SK-N-SH (cell line): Measurements from ENCODE around the gene ADAMTS2. TPM values are rescaled to one million over a fixed set of nuclear protein-coding genes. Genes with fewer than 3 reads are reported as not detected.

Experiments
- CTCF ChIA-PET: fragments of 300-600, 350-600 bp; formaldehyde crosslinking; extraction: SDS; loops from one replicate; lab custom pipeline; 2021; lab: Yijun Ruan, JAX
- POLR2A ChIA-PET: fragments of 350-600 bp; sonication (Branson Sonifier 250); formaldehyde crosslinking; extraction: SDS; loops from one replicate; lab custom pipeline; 2020; ENCODE audit warnings: antibody characterized with exemption, inconsistent platforms; lab: Yijun Ruan, JAX
- DNase-seq: peaks from one replicate; pipeline ENCODE4 v3.0.0; 2012
- H2AFZ ChIP-seq: fragments of 200-600 bp; sonication (generic); 2 replicates; pipeline ENCODE4 v1.8.1; 2016; ENCODE audit warnings: antibody characterized with exemption, mild to moderate bottlenecking, low read depth
- H3F3A ChIP-seq: fragments of 200-600 bp; sonication (generic); replicated peaks from 2 replicates; pipeline ENCODE3; 2016; ENCODE audit warnings: antibody characterized with exemption, mild to moderate bottlenecking; ENCODE audit not compliant: insufficient read depth
- H3K27ac ChIP-seq, 2 experiments: fragments of 200-500 bp in 1 of 2; fragments of 200-600 bp in 1 of 2; sonication (Bioruptor generic) in 1 of 2; sonication (generic), shearing (Covaris generic) in 1 of 2; 2 replicates each; pipeline versions ENCODE4 v1.5.1 to v1.6.1; 2014 to 2016; ENCODE audit warnings: low read depth in 2 of 2, inconsistent platforms in 1 of 2, low read length in 1 of 2, mild to moderate bottlenecking in 1 of 2, mixed read lengths in 1 of 2
- H3K27me3 ChIP-seq: fragments of 200-600 bp; sonication (generic), shearing (Covaris generic); 2 replicates; pipeline ENCODE4 v1.6.1; 2016; ENCODE audit warnings: mixed run types; ENCODE audit not compliant: insufficient read depth
- H3K36me3 ChIP-seq, 2 experiments: fragments of 200-500 bp in 1 of 2; fragments of 200-600 bp in 1 of 2; sonication (Bioruptor generic) in 1 of 2; sonication (generic) in 1 of 2; replicated peaks in 1 of 2; 2 replicates each; pipeline versions ENCODE3 to v1.5.1; 2014 to 2016; ENCODE audit warnings: low read length in 1 of 2, mild to moderate bottlenecking in 1 of 2; ENCODE audit not compliant: insufficient read depth in 2 of 2, control insufficient read depth in 1 of 2
- H3K4me1 ChIP-seq, 2 experiments: fragments of 200-500 bp in 1 of 2; fragments of 200-600 bp in 1 of 2; sonication (Bioruptor generic) in 1 of 2; sonication (generic), shearing (Covaris generic) in 1 of 2; 2 replicates each; pipeline versions ENCODE4 v1.5.1 to v1.6.1; 2014 to 2016; ENCODE audit warnings: low read depth in 1 of 2, low read length in 1 of 2, mixed run types in 1 of 2; ENCODE audit not compliant: insufficient read depth in 2 of 2, control insufficient read depth in 1 of 2
- H3K4me2 ChIP-seq: fragments of 200-600 bp; sonication (generic), shearing (Covaris generic); 2 replicates; pipeline ENCODE4 v1.6.1; 2017; ENCODE audit warnings: mixed run types
- H3K4me3 ChIP-seq, 2 experiments: fragments of 200-500 bp in 1 of 2; fragments of 200-600 bp in 1 of 2; sonication (Bioruptor generic) in 1 of 2; sonication (generic), shearing (Covaris generic) in 1 of 2; 2 replicates each; pipeline versions ENCODE4 v1.5.1 to v1.8.1; 2014 to 2016; ENCODE audit warnings: low read depth in 2 of 2, inconsistent platforms in 1 of 2, low read length in 1 of 2, mild to moderate bottlenecking in 1 of 2, mixed read lengths in 1 of 2, moderate library complexity in 1 of 2
- H3K79me2 ChIP-seq: fragments of 200-600 bp; sonication (generic); 2 replicates; pipeline ENCODE4 v1.8.1; 2017; ENCODE audit warnings: mild to moderate bottlenecking; ENCODE audit not compliant: insufficient read depth
- H3K9ac ChIP-seq: fragments of 200-600 bp; sonication (generic); 2 replicates; pipeline ENCODE4 v1.6.1; 2017; ENCODE audit warnings: mixed run types
- H3K9me2 ChIP-seq: fragments of 200-600 bp; sonication (generic); 2 replicates; pipeline ENCODE4 v1.6.1; 2017; ENCODE audit warnings: mixed run types
- H3K9me3 ChIP-seq: fragments of 200-600 bp; sonication (generic); 2 replicates; pipeline ENCODE4 v1.6.1; 2017; ENCODE audit warnings: mixed run types, mild to moderate bottlenecking, moderate library complexity
- H4K20me1 ChIP-seq: fragments of 200-600 bp; sonication (generic); 2 replicates; pipeline ENCODE4 v1.6.1; 2017; ENCODE audit warnings: mild to moderate bottlenecking, mixed run types; ENCODE audit not compliant: insufficient read depth
- FOSL2 ChIP-seq: IDR thresholded peaks from 2 replicates; pipeline ENCODE4 v1.4.0; 2012; ENCODE audit warnings: low read depth, mild to moderate bottlenecking, moderate library complexity, borderline replicate concordance
- GATA2 ChIP-seq: sonication (generic); formaldehyde crosslinking; IDR thresholded peaks from 2 replicates; pipeline ENCODE4 v1.5.0; 2020; ENCODE audit warnings: mild to moderate bottlenecking, missing genetic modification reagents
- NRF1 ChIP-seq: IDR thresholded peaks from 2 replicates; pipeline ENCODE4 v1.6.1; 2012; ENCODE audit warnings: low read depth, mild to moderate bottlenecking, low read length
- RAD21 ChIP-seq: IDR thresholded peaks from 2 replicates; pipeline ENCODE4 v1.6.1; 2012; ENCODE audit warnings: mild to moderate bottlenecking, low read length
- RCOR1 ChIP-seq: fragments of 150-350 bp; IDR thresholded peaks from 2 replicates; pipeline ENCODE4 v1.6.1; 2017; ENCODE audit warnings: antibody characterized with exemption, low read length
- TAF1 ChIP-seq: IDR thresholded peaks from 2 replicates; pipeline ENCODE4 v1.6.1; 2012; ENCODE audit warnings: low read depth, mild to moderate bottlenecking, low read length, moderate library complexity, borderline replicate concordance
- TCF12 ChIP-seq: IDR thresholded peaks from 2 replicates; pipeline ENCODE4 v1.4.0; 2012
- TEAD4 ChIP-seq: IDR thresholded peaks from 2 replicates; pipeline ENCODE4 v1.4.0; 2012; ENCODE audit warnings: mild to moderate bottlenecking, borderline replicate concordance; ENCODE audit not compliant: insufficient read depth
- YY1 ChIP-seq: IDR thresholded peaks from 2 replicates; pipeline ENCODE4 v1.4.0; 2012; ENCODE audit warnings: low read depth, mild to moderate bottlenecking
- WGBS: methylation state at CpG from one replicate; pipeline ENCODE4 v1.1.6; 2017; ENCODE audit warnings: low lambda C conversion rate; 5-methylcytosine and 5-hydroxymethylcytosine counted together
- polyA plus RNA-seq, 3 experiments: library from polyadenylated mRNA; depleted of rRNA; stranded (reverse); fragments of >200 nt; gene quantifications; 2 replicates each; pipeline ENCODE4 v1.2.3, GENCODE V29; 2012
- TF ChIP-seq, protein P1 (sequence below): IDR thresholded peaks from 2 replicates; pipeline ENCODE4; 2012
- TF ChIP-seq, protein P2 (sequence below): IDR thresholded peaks from 2 replicates; pipeline ENCODE4 v1.4.0; 2012; ENCODE audit warnings: low read depth

The ADAMTS2 gene
- polyA plus RNA-seq, 1 of the 3 experiments (the other 2 are of a cell fraction), result 0.12 TPM

DNA sequence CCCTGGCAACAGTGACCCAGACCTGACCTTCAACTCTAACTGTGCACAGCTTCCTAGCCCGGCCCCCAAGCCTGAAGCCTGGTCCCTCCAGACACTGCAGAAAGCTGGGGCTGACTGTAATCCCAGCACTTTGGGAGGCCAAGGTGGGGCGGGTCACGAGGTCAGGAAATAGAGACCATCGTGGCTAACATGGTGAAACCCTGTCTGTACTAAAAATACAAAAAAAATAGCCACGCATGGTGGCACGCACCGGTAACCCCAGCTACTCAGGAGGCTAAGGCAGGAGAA is 35.9 kb downstream of the ADAMTS2 start:
- H2AFZ ChIP-seq, result no peak overlapping the region
- no peaks in the 10 kb centered on the region for H3K27me3 ChIP-seq
- no peak overlapping the region for H3K4me3 ChIP-seq
- no peak for TF ChIP-seq RCOR1
- no peak for TF ChIP-seq TCF12
- TF ChIP-seq TEAD4, result no peak
- no peak for TF ChIP-seq YY1
- no peak for TF ChIP-seq TAF1
- no peak for TF ChIP-seq GATA2 (CRISPR knock-in tag)
- TF ChIP-seq, protein P1, sequence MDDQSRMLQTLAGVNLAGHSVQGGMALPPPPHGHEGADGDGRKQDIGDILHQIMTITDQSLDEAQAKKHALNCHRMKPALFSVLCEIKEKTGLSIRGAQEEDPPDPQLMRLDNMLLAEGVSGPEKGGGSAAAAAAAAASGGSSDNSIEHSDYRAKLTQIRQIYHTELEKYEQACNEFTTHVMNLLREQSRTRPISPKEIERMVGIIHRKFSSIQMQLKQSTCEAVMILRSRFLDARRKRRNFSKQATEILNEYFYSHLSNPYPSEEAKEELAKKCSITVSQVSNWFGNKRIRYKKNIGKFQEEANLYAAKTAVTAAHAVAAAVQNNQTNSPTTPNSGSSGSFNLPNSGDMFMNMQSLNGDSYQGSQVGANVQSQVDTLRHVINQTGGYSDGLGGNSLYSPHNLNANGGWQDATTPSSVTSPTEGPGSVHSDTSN, result no peak
- no peak for TF ChIP-seq RAD21
- no peak for TF ChIP-seq NRF1
- TF ChIP-seq FOSL2, result no peak
- H3K4me1 ChIP-seq, result peaks cover 0 to 63% of the 10 kb centered on the region in 2 experiments; a peak in 2 of 4 replicates
- no peak for DNase-seq
- H3K79me2 ChIP-seq, result no peaks in the 10 kb centered on the region
- ChIA-PET POLR2A (no interaction called here), CTCF (interaction anchor here (1.0 to 1.5 kb wide), 4 partner anchors 24 to 36 kb away, joined by 3 to 6 read pairs (median 4); no protein-coding TSS in a partner anchor)
- peak overlapping the region in 1 of 2 experiments; percentile 99; a peak in 2 of 4 replicates for H3K27ac ChIP-seq
- no peaks in the 10 kb centered on the region for H3F3A ChIP-seq
- H4K20me1 ChIP-seq, result no peaks in the 10 kb centered on the region
- H3K9me2 ChIP-seq, result no peaks in the 10 kb centered on the region
- no peak overlapping the region for H3K9ac ChIP-seq
- WGBS, result 49% methylated on average over 6 of the region's 7 CpGs
- H3K36me3 ChIP-seq, result no peaks in the 10 kb centered on the region
- H3K9me3 ChIP-seq, result no peaks in the 10 kb centered on the region; the same call in 1 of the 2 replicates
- H3K4me2 ChIP-seq, result no peak overlapping the region

DNA sequence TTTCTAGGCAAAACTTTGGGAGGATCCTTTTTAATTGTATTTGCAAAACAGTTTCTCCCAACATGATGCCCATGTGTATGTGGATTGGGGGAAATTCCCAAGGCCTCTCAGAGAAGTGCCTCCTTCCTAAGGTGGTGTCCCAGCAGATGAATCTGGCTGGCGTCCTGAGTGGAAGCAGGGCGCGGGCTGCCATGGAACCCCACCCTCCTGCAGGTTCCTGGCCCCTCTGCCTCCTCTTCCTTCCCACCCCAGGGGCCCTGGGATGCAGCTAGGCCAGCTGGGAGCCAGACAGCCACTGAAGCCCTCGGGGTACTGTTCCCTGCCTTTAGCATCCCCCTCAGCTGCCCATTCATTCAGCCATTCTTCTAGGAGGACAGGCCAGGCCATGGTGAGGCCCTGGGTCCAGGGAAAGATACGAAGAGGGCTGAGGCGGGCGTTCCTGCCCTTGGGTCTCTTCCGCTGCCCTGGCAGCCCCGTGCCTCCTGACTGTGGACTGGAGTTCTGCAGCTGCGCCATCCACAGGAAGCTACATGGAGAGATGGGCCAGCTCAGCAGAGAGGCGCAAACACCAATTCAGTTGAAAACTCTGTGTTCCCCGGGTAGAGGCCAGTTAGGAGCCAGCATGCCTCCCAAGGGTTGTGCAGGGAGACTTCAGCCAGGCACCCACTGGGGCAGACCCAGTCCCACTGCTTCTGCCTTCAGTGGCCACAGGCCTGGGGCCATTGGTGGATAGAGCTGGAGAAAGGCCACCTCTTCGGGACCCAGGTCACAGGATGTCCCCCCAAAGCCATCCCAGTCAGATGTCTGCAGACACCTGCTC is 36.5 kb downstream of the ADAMTS2 start:
- H3K79me2 ChIP-seq, result no peaks in the 10 kb centered on the region
- no peak for DNase-seq
- ChIA-PET CTCF (interaction anchor here (1.0 to 1.2 kb wide), 4 partner anchors 23 to 90 kb away, joined by 3 to 4 read pairs (median 4); no protein-coding TSS in a partner anchor), POLR2A (no interaction called here)
- no peak overlapping the region for H3K4me3 ChIP-seq
- H3F3A ChIP-seq, result no peaks in the 10 kb centered on the region
- 49% methylated on average over 7 of the region's 13 CpGs for WGBS
- peaks cover 0 to 62% of the 10 kb centered on the region in 2 experiments; a peak in 2 of 4 replicates for H3K4me1 ChIP-seq
- no peak overlapping the region for H3K4me2 ChIP-seq
- peak overlapping the region in 1 of 2 experiments; percentile 99; a peak in 2 of 4 replicates for H3K27ac ChIP-seq
- H3K36me3 ChIP-seq, result no peaks in the 10 kb centered on the region
- no peak overlapping the region for H2AFZ ChIP-seq
- H3K9me3 ChIP-seq, result no peaks in the 10 kb centered on the region; the same call in 1 of the 2 replicates
- H3K27me3 ChIP-seq, result no peaks in the 10 kb centered on the region
- no peaks in the 10 kb centered on the region for H4K20me1 ChIP-seq
- H3K9me2 ChIP-seq, result no peaks in the 10 kb centered on the region
- H3K9ac ChIP-seq, result no peak overlapping the region
- TF ChIP-seq, protein P1, result no peak
- TF ChIP-seq, protein P2, sequence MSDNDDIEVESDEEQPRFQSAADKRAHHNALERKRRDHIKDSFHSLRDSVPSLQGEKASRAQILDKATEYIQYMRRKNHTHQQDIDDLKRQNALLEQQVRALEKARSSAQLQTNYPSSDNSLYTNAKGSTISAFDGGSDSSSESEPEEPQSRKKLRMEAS, result no peak
